Fibroblast of lung (primary cell): ENCODE data around the gene SPATA46. TPM values are rescaled to one million over a fixed set of nuclear protein-coding genes. Genes with fewer than 3 reads are reported as not detected.

Experiments
- DNase-seq, 2 donors: peaks; one replicate each; pipeline versions ENCODE4 v3.0.0 to v3.0.0-alpha.2; 2010; ENCODE audit warnings: low read depth in 2 of 2
- H2AFZ ChIP-seq: 2 replicates; pipeline ENCODE4 v1.5.1; 2012; ENCODE audit warnings: low read length, control low read depth, inconsistent platforms
- H3K27ac ChIP-seq: 2 replicates; pipeline ENCODE4 v1.5.1; 2011; ENCODE audit warnings: low read length, control low read depth; ENCODE audit not compliant: insufficient read depth
- H3K27me3 ChIP-seq: 2 replicates; pipeline ENCODE4 v1.5.1; 2011; ENCODE audit warnings: mild to moderate bottlenecking, low read length; ENCODE audit not compliant: control insufficient read depth, insufficient read depth
- H3K36me3 ChIP-seq: 2 replicates; pipeline ENCODE4 v1.5.1; 2011; ENCODE audit warnings: low read length; ENCODE audit not compliant: control insufficient read depth, insufficient read depth
- H3K4me1 ChIP-seq: 2 replicates; pipeline ENCODE4 v1.5.1; 2011; ENCODE audit warnings: low read length; ENCODE audit not compliant: control insufficient read depth, insufficient read depth; ENCODE audit errors: extremely low read depth
- H3K4me2 ChIP-seq: 2 replicates; pipeline ENCODE4 v1.5.1; 2011; ENCODE audit warnings: low read length, control low read depth; ENCODE audit not compliant: insufficient read depth; ENCODE audit errors: extremely low read depth
- H3K4me3 ChIP-seq, 4 experiments: fragments of 200-600 bp in 1 of 4; sonication (generic) in 1 of 4; replicated peaks in 1 of 4; 2 replicates each; pipeline ENCODE4 v1.5.1; 2011 to 2016; ENCODE audit warnings: low read length in 4 of 4, low read depth in 3 of 4, mild to moderate bottlenecking in 3 of 4, control low read depth in 2 of 4, inconsistent platforms in 1 of 4, mixed read lengths in 1 of 4; ENCODE audit not compliant: insufficient read depth in 1 of 4; ENCODE audit errors: control extremely low read depth in 1 of 4
- H3K79me2 ChIP-seq: 2 replicates; pipeline ENCODE4 v1.5.1; 2012; ENCODE audit warnings: mild to moderate bottlenecking, low read length, inconsistent platforms; ENCODE audit not compliant: control insufficient read depth, insufficient read depth
- H3K9ac ChIP-seq: 2 replicates; pipeline ENCODE4 v1.5.1; 2011; ENCODE audit warnings: mild to moderate bottlenecking, low read length, control low read depth; ENCODE audit not compliant: insufficient read depth
- H3K9me3 ChIP-seq: 2 replicates; pipeline ENCODE4 v1.5.1; 2012; ENCODE audit warnings: low read depth, low read length; ENCODE audit not compliant: control insufficient read depth, insufficient read depth
- H4K20me1 ChIP-seq: 2 replicates; pipeline ENCODE4 v1.5.1; 2011; ENCODE audit warnings: low read length; ENCODE audit not compliant: control insufficient read depth, insufficient read depth; ENCODE audit errors: extremely low read depth
- CTCF ChIP-seq, 2 donors: IDR thresholded peaks in 1 of 2; conservative IDR thresholded peaks in 1 of 2; 1 replicate in 1 of 2; 2 replicates in 1 of 2; pipeline ENCODE4 v1.5.1; 2011 to 2012; ENCODE audit warnings: low read length in 2 of 2, control low read depth in 1 of 2, inconsistent platforms in 1 of 2, low read depth in 1 of 2, mild to moderate bottlenecking in 1 of 2
- EZH2 ChIP-seq: IDR thresholded peaks from 2 replicates; pipeline ENCODE4 v1.5.1; 2012; ENCODE audit warnings: low read length, control low read depth, mild to moderate bottlenecking; ENCODE audit errors: missing control alignments
- polyA plus RNA-seq, 2 donors: library from polyadenylated mRNA; depleted of rRNA in 1 of 2; stranded (reverse) in 1 of 2; unstranded in 1 of 2; fragments of >200 nt; gene quantifications; 2 replicates each; pipeline ENCODE4 v1.2.1, GENCODE V29; 2011 to 2012; ENCODE audit warnings: missing spikeins in 1 of 2
- total RNA-seq: library from RNA; depleted of rRNA; stranded (reverse); fragments of >200 nt; gene quantifications from 2 replicates; pipeline ENCODE4 v1.2.1, GENCODE V29; 2014

SPATA46 gene
- total and polyA plus RNA-seq, 2 donors (not counting 1 experiment from before 2014, with no cell fraction given), result not detected

DNA sequence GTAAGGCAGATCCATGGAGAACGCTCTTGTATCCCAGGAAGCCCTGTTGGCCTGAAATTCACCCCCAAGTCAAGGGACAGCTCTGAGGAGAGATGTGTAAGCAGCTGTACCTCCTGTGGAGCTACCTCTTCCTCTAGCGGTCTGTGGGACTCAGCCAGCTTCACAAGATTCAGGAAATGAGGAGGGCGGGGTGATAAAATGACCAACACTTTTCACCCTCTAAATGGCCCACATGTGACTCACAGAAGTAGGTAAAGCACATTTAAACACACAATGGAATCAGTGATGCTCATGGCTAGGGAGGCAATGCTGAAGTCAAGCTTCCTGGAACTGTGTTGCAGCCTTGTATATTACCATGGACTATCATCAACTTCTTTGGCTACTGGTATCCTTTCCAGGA lies 35.3 kb upstream of the SPATA46 start, which contains the start of gene SH2D1B:
Gene SH2D1B, minus strand, starts transcription at position 135 of the 400 bp plus-strand sequence. Its CDS starts 120 bp downstream, at position 15.
- Histone ChIP-seq H3K36me3 (no peaks in the 10 kb centered on the region), H3K9ac (no peak within 1 kb of the TSS), H3K4me1 (no peaks in the 10 kb centered on the region), H3K79me2 (no peaks in the 10 kb centered on the region), H3K27ac (no peak within 1 kb of the TSS), H3K9me3 (no peaks in the 10 kb centered on the region), H3K4me2 (no peak within 1 kb of the TSS), H3K27me3 (no peaks in the 10 kb centered on the region), H4K20me1 (no peaks in the 10 kb centered on the region), H3K4me3 (no peak within 1 kb of the TSS), H2AFZ (no peak within 1 kb of the TSS)
- peak in 1 of 2 donors; percentile 52 for DNase-seq
- TF ChIP-seq CTCF (conservative IDR thresholded peaks at IDR 0.05 in 1 of 2, IDR thresholded peaks at IDR 0.05 in 1 of 2; ENCODE audit: low read depth in 1 of 2, low read length in 2 of 2) (no peak), EZH2 (no peak)

GRCh38 chr1:162407539-162407938 lies 30.9 kb upstream of the SPATA46 start:
- H3K4me3 ChIP-seq, result no peak overlapping the region
- no peak for DNase-seq
- no peaks in the 10 kb centered on the region for H3K79me2 ChIP-seq
- no peaks in the 10 kb centered on the region for H3K27me3 ChIP-seq
- no peak overlapping the region for H3K4me2 ChIP-seq
- no peak overlapping the region for H3K27ac ChIP-seq
- H3K36me3 ChIP-seq, result no peaks in the 10 kb centered on the region
- H2AFZ ChIP-seq, result no peak overlapping the region
- no peak overlapping the region for H3K9ac ChIP-seq
- no peaks in the 10 kb centered on the region for H3K9me3 ChIP-seq
- no peak for TF ChIP-seq CTCF (conservative IDR thresholded peaks at IDR 0.05 in 1 of 2, IDR thresholded peaks at IDR 0.05 in 1 of 2; ENCODE audit: low read depth in 1 of 2, low read length in 2 of 2)
- no peak for TF ChIP-seq EZH2
- no peaks in the 10 kb centered on the region for H3K4me1 ChIP-seq
- H4K20me1 ChIP-seq, result no peaks in the 10 kb centered on the region

- H3K27me3 ChIP-seq, result no peaks in the 10 kb centered on the region
- H3K4me2 ChIP-seq, result no peak overlapping the region
- no peaks in the 10 kb centered on the region for H3K9me3 ChIP-seq
- H3K4me3 ChIP-seq, result no peak overlapping the region
- H3K27ac ChIP-seq, result no peak overlapping the region
- no peaks in the 10 kb centered on the region for H3K36me3 ChIP-seq
- no peaks in the 10 kb centered on the region for H3K4me1 ChIP-seq
- H4K20me1 ChIP-seq, result no peaks in the 10 kb centered on the region
- DNase-seq, result no peak
- H2AFZ ChIP-seq, result no peak overlapping the region
- no peak overlapping the region for H3K9ac ChIP-seq
- TF ChIP-seq CTCF (conservative IDR thresholded peaks at IDR 0.05 in 1 of 2, IDR thresholded peaks at IDR 0.05 in 1 of 2; ENCODE audit: low read depth in 1 of 2, low read length in 2 of 2), result no peak
- no peak for TF ChIP-seq EZH2
- no peaks in the 10 kb centered on the region for H3K79me2 ChIP-seq
These were observed 30.2 kb upstream of the SPATA46 start for GRCh38 chr1:162406811-162407210.
